ENCODE measurements around the gene MTIF2.
"Not testable (repeated sequence)": the region's sequence is repeated elsewhere in the genome, so short reads cannot be mapped to it uniquely, and the experiment has no call there.

MTIF2 gene

GRCh38 chr2:55230551-55230950, 38.5 kb downstream of the MTIF2 start:
- DNase-seq (ENCODE audit: low read depth): no peak
- TF ChIP-seq CTCF (IDR thresholded peaks at IDR 0.05; ENCODE audit: insufficient read depth, low read depth, low read length, missing control alignments): no peak
- no peak overlapping the region for H3K4me3 ChIP-seq (ENCODE audit: low read length)

- DNase-seq (ENCODE audit: low read depth): no peak
- no peak overlapping the region for H3K4me3 ChIP-seq (ENCODE audit: low read length)
- no peak for TF ChIP-seq CTCF (IDR thresholded peaks at IDR 0.05; ENCODE audit: insufficient read depth, low read depth, low read length, missing control alignments)
These were observed 39.8 kb downstream of the MTIF2 start for GRCh38 chr2:55229221-55229620.

GRCh38 chr2:55228226-55228563, 40.8 kb downstream of the MTIF2 start:
- H3K4me3 ChIP-seq (ENCODE audit: low read length): no peak overlapping the region
- no peak for DNase-seq (ENCODE audit: low read depth)
- TF ChIP-seq CTCF (IDR thresholded peaks at IDR 0.05; ENCODE audit: insufficient read depth, low read depth, low read length, missing control alignments): no peak

- H3K4me3 ChIP-seq (ENCODE audit: low read length); DNase-seq (ENCODE audit: low read depth): not testable (repeated sequence)
These were observed 41.4 kb downstream of the MTIF2 start for GRCh38 chr2:55227437-55228225.

- TF ChIP-seq CTCF (IDR thresholded peaks at IDR 0.05; ENCODE audit: insufficient read depth, low read depth, low read length, missing control alignments): no peak
- no peak overlapping the region for H3K4me3 ChIP-seq (ENCODE audit: low read length)
- DNase-seq (ENCODE audit: low read depth): no peak
These were observed 43.5 kb downstream of the MTIF2 start for GRCh38 chr2:55225481-55226020.

GRCh38 chr2:55224761-55225261, 44.2 kb downstream of the MTIF2 start:
- no peak overlapping the region for H3K4me3 ChIP-seq (ENCODE audit: low read length)
- no peak for TF ChIP-seq CTCF (IDR thresholded peaks at IDR 0.05; ENCODE audit: insufficient read depth, low read depth, low read length, missing control alignments)
- no peak for DNase-seq (ENCODE audit: low read depth)

GRCh38 chr2:55223958-55224760, 44.9 kb downstream of the MTIF2 start:
- no peak for DNase-seq (ENCODE audit: low read depth)
- H3K4me3 ChIP-seq (ENCODE audit: low read length): no peak overlapping the region

More at GRCh38 chr2:55223958-55224760, 44.9 kb downstream of the MTIF2 start:
- TF ChIP-seq CTCF (IDR thresholded peaks at IDR 0.05; ENCODE audit: insufficient read depth, low read depth, low read length, missing control alignments): no peak
